Measurements from ENCODE around the gene ALG2. TPM values are rescaled to one million over a fixed set of nuclear protein-coding genes. Genes with fewer than 3 reads are reported as not detected.

ALG2 gene
- total RNA-seq, 1 donor from 2014 or later: 35.6 TPM

GRCh38 chr9:99192786-99193465 lies 28.8 kb downstream of the ALG2 start:
- DNase-seq (ENCODE audit: low spot score): no peak

GRCh38 chr9:99190597-99191283 lies 31.0 kb downstream of the ALG2 start:
- no peak for DNase-seq (ENCODE audit: low spot score)

GRCh38 chr9:99189887-99190596 lies 31.7 kb downstream of the ALG2 start:
- no peak for DNase-seq (ENCODE audit: low spot score)

GRCh38 chr9:99189186-99189585 lies 32.6 kb downstream of the ALG2 start:
- DNase-seq (ENCODE audit: low spot score): no peak

GRCh38 chr9:99187311-99187710 lies 34.4 kb downstream of the ALG2 start:
- DNase-seq (ENCODE audit: low spot score): no peak

GRCh38 chr9:99185934-99186333 lies 35.8 kb downstream of the ALG2 start:
- no peak for DNase-seq (ENCODE audit: low spot score)

- no peak for DNase-seq (ENCODE audit: low spot score)
Measured at GRCh38 chr9:99185348-99185632, 36.5 kb downstream of the ALG2 start.

- peak; percentile 91 for DNase-seq (ENCODE audit: low spot score)
Measured at GRCh38 chr9:99184475-99185347, 37.0 kb downstream of the ALG2 start.

GRCh38 chr9:99184110-99184474 lies 37.6 kb downstream of the ALG2 start:
- no peak for DNase-seq (ENCODE audit: low spot score)

GRCh38 chr9:99183616-99184015 lies 38.1 kb downstream of the ALG2 start:
- DNase-seq (ENCODE audit: low spot score): no peak

- DNase-seq (ENCODE audit: low spot score): no peak
Measured at GRCh38 chr9:99182356-99182755, 39.4 kb downstream of the ALG2 start.

GRCh38 chr9:99181621-99182020 lies 40.1 kb downstream of the ALG2 start:
- DNase-seq (ENCODE audit: low spot score): no peak

GRCh38 chr9:99181206-99181605 lies 40.5 kb downstream of the ALG2 start:
- peak; percentile 31 for DNase-seq (ENCODE audit: low spot score)

- no peak for DNase-seq (ENCODE audit: low spot score)
Measured at GRCh38 chr9:99180662-99181061, 41.1 kb downstream of the ALG2 start.

- DNase-seq (ENCODE audit: low spot score): no peak
Measured at GRCh38 chr9:99180199-99180598, 41.5 kb downstream of the ALG2 start.

GRCh38 chr9:99178912-99179872 lies 42.5 kb downstream of the ALG2 start:
- no peak for DNase-seq (ENCODE audit: low spot score)

- DNase-seq (ENCODE audit: low spot score): no peak
Measured at GRCh38 chr9:99177576-99178366, 44.0 kb downstream of the ALG2 start.

- no peak for DNase-seq (ENCODE audit: low spot score)
Measured at GRCh38 chr9:99176527-99177013, 45.2 kb downstream of the ALG2 start.

GRCh38 chr9:99173570-99174504 lies 47.9 kb downstream of the ALG2 start:
- no peak for DNase-seq (ENCODE audit: low spot score)
